Chondrocyte (in vitro differentiated cells): Measurements from ENCODE around the gene FOXN1. TPM values are rescaled to one million over a fixed set of nuclear protein-coding genes. Genes with fewer than 3 reads are reported as not detected.

Source experiments
- DNase-seq: peaks from one replicate; pipeline ENCODE4 v3.0.0; 2021; ENCODE audit warnings: mixed read lengths, low spot score
- H3K27ac Mint-ChIP-seq: one replicate; pipeline ENCODE4 v1.8.0; 2021; ENCODE audit warnings: mild to moderate bottlenecking, moderate library complexity, mixed read lengths; ENCODE audit not compliant: unreplicated experiment
- H3K27me3 Mint-ChIP-seq: 2 replicates; pipeline ENCODE4 v1.8.0; 2021; ENCODE audit warnings: low read depth, mixed read lengths
- H3K36me3 Mint-ChIP-seq: 2 replicates; pipeline ENCODE4 v1.8.0; 2021; ENCODE audit warnings: low read depth, mixed read lengths
- H3K4me1 Mint-ChIP-seq: 2 replicates; pipeline ENCODE4 v1.8.0; 2021; ENCODE audit warnings: low read depth, mild to moderate bottlenecking, mixed read lengths
- H3K4me3 Mint-ChIP-seq: one replicate; pipeline ENCODE4 v1.8.0; 2021; ENCODE audit warnings: mild to moderate bottlenecking, moderate library complexity, mixed read lengths; ENCODE audit not compliant: unreplicated experiment
- H3K9me3 Mint-ChIP-seq: 2 replicates; pipeline ENCODE4 v1.8.0; 2021; ENCODE audit warnings: low read depth, mixed read lengths
- total RNA-seq: library from RNA; stranded (reverse); gene quantifications from 3 replicates; pipeline ENCODE4 v1.2.1, GENCODE V29; 2021
- TF ChIP-seq, protein P1 (sequence below): fragments of 200-600 bp; sonication (generic); IDR thresholded peaks from 2 replicates; pipeline ENCODE4 v1.5.0; 2021; ENCODE audit warnings: antibody characterized with exemption, mild to moderate bottlenecking, moderate library complexity

The FOXN1 gene
- total RNA-seq, 1 donor from 2014 or later, result not detected

DNA sequence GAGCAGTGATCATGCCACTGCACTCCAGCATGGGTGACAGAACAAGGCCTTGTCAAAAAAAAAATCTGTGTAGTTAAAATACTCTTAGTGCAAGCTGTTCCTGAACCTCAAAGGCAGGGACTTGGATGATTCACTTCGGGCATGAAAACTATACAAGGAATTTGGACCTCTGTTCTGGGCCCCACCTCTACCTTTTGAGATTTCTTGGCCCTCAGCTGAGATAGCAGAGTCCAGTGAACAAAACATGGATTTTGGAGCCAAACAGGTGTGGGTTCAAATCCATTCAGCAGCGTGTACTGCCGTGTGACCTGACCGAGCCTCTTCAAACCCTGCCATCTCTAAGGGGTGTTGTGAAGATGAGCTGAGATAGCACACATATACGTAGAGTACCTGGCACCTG lies 25.9 kb upstream of the FOXN1 start:
- H3K36me3 Mint-ChIP-seq, result no peaks in the 10 kb centered on the region
- H3K27me3 Mint-ChIP-seq, result peaks cover 25% of the 10 kb centered on the region
- no peak overlapping the region for H3K4me3 Mint-ChIP-seq
- no peak overlapping the region for H3K27ac Mint-ChIP-seq
- TF ChIP-seq, protein P1, sequence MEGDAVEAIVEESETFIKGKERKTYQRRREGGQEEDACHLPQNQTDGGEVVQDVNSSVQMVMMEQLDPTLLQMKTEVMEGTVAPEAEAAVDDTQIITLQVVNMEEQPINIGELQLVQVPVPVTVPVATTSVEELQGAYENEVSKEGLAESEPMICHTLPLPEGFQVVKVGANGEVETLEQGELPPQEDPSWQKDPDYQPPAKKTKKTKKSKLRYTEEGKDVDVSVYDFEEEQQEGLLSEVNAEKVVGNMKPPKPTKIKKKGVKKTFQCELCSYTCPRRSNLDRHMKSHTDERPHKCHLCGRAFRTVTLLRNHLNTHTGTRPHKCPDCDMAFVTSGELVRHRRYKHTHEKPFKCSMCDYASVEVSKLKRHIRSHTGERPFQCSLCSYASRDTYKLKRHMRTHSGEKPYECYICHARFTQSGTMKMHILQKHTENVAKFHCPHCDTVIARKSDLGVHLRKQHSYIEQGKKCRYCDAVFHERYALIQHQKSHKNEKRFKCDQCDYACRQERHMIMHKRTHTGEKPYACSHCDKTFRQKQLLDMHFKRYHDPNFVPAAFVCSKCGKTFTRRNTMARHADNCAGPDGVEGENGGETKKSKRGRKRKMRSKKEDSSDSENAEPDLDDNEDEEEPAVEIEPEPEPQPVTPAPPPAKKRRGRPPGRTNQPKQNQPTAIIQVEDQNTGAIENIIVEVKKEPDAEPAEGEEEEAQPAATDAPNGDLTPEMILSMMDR, result no peak
- no peaks in the 10 kb centered on the region for H3K4me1 Mint-ChIP-seq
- DNase-seq, result no peak
- no peaks in the 10 kb centered on the region for H3K9me3 Mint-ChIP-seq

- no peaks in the 10 kb centered on the region for H3K9me3 Mint-ChIP-seq
- no peak overlapping the region for H3K27ac Mint-ChIP-seq
- H3K36me3 Mint-ChIP-seq, result no peaks in the 10 kb centered on the region
- peaks cover 20% of the 10 kb centered on the region for H3K27me3 Mint-ChIP-seq
- H3K4me1 Mint-ChIP-seq, result no peaks in the 10 kb centered on the region
- TF ChIP-seq, protein P1, result no peak
- no peak overlapping the region for H3K4me3 Mint-ChIP-seq
- no peak for DNase-seq
Measured at GRCh38 chr17:28480799-28481571, 25.2 kb upstream of the FOXN1 start.

DNA sequence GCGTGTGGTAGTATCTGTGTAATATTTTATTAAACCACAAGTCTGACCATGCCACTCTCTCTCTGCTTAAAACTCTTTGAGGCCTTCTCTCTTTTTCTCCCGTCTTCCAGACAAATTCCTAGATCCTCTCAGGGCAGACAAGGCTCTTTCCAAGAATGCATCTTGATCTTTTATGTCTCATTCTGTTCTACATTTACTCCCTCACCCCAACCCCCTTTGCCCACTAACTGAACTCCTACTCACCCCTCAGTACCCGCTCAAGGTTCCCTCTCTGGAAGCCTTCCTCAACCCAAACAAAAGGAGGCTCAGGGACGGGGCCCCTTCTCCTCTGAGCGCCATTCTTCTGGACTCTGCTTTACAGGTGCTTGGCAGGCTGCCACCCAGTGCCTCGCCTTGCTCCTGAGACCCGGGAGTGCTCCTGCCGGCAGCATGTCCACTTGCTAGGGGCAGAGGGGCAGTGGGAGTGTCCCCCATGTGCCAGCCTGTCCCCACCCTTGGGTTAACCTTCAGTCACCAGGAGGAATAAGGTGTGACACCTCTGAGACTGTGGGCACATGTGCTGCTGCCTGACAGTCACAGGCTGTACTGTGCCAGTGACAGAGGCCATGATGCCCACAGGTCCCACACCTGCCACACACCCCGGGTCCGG lies 23.5 kb upstream of the FOXN1 start:
- TF ChIP-seq, protein P1, result no peak
- DNase-seq, result no peak
- H3K36me3 Mint-ChIP-seq, result no peaks in the 10 kb centered on the region
- no peak overlapping the region for H3K4me3 Mint-ChIP-seq
- H3K9me3 Mint-ChIP-seq, result no peaks in the 10 kb centered on the region
- peaks cover 26% of the 10 kb centered on the region for H3K27me3 Mint-ChIP-seq
- no peak overlapping the region for H3K27ac Mint-ChIP-seq
- H3K4me1 Mint-ChIP-seq, result no peaks in the 10 kb centered on the region

- Mint-ChIP-seq H3K4me1 (no peaks in the 10 kb centered on the region), H3K36me3 (no peaks in the 10 kb centered on the region), H3K9me3 (no peaks in the 10 kb centered on the region), H3K4me3 (no peak overlapping the region), H3K27me3 (peaks cover 24% of the 10 kb centered on the region), H3K27ac (no peak overlapping the region)
- TF ChIP-seq, protein P1, result no peak
- no peak for DNase-seq
Measured at GRCh38 chr17:28484296-28484695, 21.9 kb upstream of the FOXN1 start.

- Mint-ChIP-seq H3K27me3 (peaks cover 24% of the 10 kb centered on the region), H3K27ac (no peak overlapping the region), H3K4me1 (no peaks in the 10 kb centered on the region), H3K9me3 (no peaks in the 10 kb centered on the region), H3K36me3 (no peaks in the 10 kb centered on the region), H3K4me3 (no peak overlapping the region)
- TF ChIP-seq, protein P1, result no peak
- no peak for DNase-seq
Measured at GRCh38 chr17:28485049-28485448, 21.1 kb upstream of the FOXN1 start.
